Measurements from ENCODE around the gene TMEM106C. TPM values are rescaled to one million over a fixed set of nuclear protein-coding genes. Genes with fewer than 3 reads are reported as not detected.

Gene TMEM106C
- total and polyA plus RNA-seq, 4 donors, result 16.2 to 57.8 (median 25.2) TPM

DNA sequence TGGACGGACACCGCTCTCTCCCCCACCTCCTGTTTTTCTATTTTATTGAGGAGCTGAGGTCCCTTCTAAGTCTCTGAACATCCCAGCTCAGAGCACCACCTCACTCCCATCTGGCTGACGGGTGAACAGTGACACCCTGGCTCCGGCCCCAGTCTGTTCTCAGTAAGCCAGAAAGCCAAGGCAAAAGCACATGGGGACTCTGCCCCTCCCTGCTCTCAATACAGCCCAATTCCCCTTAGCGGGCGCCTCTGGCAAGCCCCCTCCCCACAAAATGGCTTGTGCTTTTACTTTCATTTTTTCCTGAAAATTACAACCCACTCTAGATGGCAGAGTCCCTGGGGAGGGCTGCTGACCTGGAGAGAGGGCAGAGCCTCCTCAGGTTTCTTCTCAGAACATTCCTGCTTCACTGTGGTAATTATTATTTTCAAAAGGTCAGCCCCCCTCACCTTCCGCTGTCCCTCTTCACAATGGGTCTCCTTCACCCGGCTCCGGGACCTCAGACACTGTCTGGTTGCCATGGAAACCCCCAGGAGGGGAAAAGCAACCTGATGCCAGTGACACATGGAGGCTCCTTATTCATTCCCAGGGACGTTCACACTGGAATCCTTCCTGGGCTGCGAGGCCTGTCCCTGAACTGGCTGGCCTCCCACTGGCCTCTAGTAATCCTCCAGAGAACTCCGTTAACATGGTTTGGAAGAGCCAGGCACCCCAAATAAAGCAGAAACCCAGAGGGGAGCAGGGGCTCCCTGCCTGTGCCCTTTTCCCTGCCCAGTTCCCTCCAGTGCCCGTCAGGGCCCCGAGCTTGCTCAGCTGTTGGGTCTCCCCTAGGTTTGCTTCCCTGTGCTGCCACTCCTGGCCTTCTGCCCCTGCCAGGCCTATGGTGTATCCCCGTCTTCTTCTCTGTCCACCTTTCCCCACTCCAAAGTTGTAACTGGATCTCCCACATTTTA lies 25.0 kb downstream of the TMEM106C start:
- no peaks in the 10 kb centered on the region for H3K9me3 ChIP-seq (ENCODE audit: control insufficient read depth in 4 of 4, low read length in 3 of 4)
- no peak overlapping the region for H3K9ac ChIP-seq (ENCODE audit: low read depth in 1 of 2, low read length in 2 of 2)
- DNase-seq (ENCODE audit: low spot score), result no peak
- TF ChIP-seq TAF1 (conservative IDR thresholded peaks at IDR 0.05), result no peak
- TF ChIP-seq, protein P1, sequence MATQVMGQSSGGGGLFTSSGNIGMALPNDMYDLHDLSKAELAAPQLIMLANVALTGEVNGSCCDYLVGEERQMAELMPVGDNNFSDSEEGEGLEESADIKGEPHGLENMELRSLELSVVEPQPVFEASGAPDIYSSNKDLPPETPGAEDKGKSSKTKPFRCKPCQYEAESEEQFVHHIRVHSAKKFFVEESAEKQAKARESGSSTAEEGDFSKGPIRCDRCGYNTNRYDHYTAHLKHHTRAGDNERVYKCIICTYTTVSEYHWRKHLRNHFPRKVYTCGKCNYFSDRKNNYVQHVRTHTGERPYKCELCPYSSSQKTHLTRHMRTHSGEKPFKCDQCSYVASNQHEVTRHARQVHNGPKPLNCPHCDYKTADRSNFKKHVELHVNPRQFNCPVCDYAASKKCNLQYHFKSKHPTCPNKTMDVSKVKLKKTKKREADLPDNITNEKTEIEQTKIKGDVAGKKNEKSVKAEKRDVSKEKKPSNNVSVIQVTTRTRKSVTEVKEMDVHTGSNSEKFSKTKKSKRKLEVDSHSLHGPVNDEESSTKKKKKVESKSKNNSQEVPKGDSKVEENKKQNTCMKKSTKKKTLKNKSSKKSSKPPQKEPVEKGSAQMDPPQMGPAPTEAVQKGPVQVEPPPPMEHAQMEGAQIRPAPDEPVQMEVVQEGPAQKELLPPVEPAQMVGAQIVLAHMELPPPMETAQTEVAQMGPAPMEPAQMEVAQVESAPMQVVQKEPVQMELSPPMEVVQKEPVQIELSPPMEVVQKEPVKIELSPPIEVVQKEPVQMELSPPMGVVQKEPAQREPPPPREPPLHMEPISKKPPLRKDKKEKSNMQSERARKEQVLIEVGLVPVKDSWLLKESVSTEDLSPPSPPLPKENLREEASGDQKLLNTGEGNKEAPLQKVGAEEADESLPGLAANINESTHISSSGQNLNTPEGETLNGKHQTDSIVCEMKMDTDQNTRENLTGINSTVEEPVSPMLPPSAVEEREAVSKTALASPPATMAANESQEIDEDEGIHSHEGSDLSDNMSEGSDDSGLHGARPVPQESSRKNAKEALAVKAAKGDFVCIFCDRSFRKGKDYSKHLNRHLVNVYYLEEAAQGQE (IDR thresholded peaks at IDR 0.05), result no peak
- TF ChIP-seq RAD21 (IDR thresholded peaks at IDR 0.05), result no peak
- TF ChIP-seq EGR1 (IDR thresholded peaks at IDR 0.05; ENCODE audit: low read depth in 2 of 2), result no peak
- TF ChIP-seq FOXA2 (IDR thresholded peaks at IDR 0.05), result no peak
- H3K4me3 ChIP-seq (ENCODE audit: low read depth in 1 of 3, low read length in 3 of 3), result no peak overlapping the region
- 87% methylated on average over 15 of the region's 15 CpGs for WGBS
- no peaks in the 10 kb centered on the region for H3K36me3 ChIP-seq (ENCODE audit: control insufficient read depth in 4 of 4, insufficient read depth in 3 of 4, low read depth in 1 of 4, low read length in 3 of 4)
- no peak overlapping the region for H3K27ac ChIP-seq (ENCODE audit: low read depth in 1 of 2, low read length in 2 of 2)
- H3K4me1 ChIP-seq (ENCODE audit: control insufficient read depth in 4 of 4, insufficient read depth in 4 of 4, low read length in 3 of 4), result no peaks in the 10 kb centered on the region
- H3K27me3 ChIP-seq (ENCODE audit: control insufficient read depth in 4 of 4, insufficient read depth in 4 of 4, low read length in 3 of 4), result no peaks in the 10 kb centered on the region

DNA sequence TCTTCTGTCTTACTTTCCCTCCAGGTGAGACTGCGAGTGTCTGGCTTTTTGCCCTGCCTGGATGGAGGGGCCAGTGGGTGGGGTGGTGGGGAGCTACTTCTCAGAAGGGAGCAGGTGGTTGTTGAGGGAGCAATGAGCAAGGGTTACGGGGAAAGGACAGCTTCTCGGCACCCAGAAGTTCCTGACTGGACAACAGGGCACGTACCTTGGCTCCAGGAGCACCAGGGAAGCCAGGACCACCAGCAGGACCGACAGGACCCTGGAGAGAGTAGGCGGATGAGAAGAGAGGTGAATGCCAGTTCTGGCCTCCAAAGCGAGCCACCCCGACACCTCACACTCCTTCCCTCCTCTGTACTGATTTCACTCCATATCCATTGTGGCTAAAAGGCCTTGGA lies 25.6 kb downstream of the TMEM106C start:
- Histone ChIP-seq H3K27me3 (ENCODE audit: control insufficient read depth in 4 of 4, insufficient read depth in 4 of 4, low read length in 3 of 4) (no peaks in the 10 kb centered on the region), H3K4me1 (ENCODE audit: control insufficient read depth in 4 of 4, insufficient read depth in 4 of 4, low read length in 3 of 4) (no peaks in the 10 kb centered on the region), H3K27ac (ENCODE audit: low read depth in 1 of 2, low read length in 2 of 2) (no peak overlapping the region), H3K4me3 (ENCODE audit: low read depth in 1 of 3, low read length in 3 of 3) (no peak overlapping the region), H3K36me3 (ENCODE audit: control insufficient read depth in 4 of 4, insufficient read depth in 3 of 4, low read depth in 1 of 4, low read length in 3 of 4) (no peaks in the 10 kb centered on the region), H3K9me3 (ENCODE audit: control insufficient read depth in 4 of 4, low read length in 3 of 4) (no peaks in the 10 kb centered on the region), H3K9ac (ENCODE audit: low read depth in 1 of 2, low read length in 2 of 2) (no peak overlapping the region)
- TF ChIP-seq RAD21 (IDR thresholded peaks at IDR 0.05) (no peak), HNF4A (conservative IDR thresholded peaks at IDR 0.05) (no peak), NR2F2 (IDR thresholded peaks at IDR 0.05) (no peak), JUND (IDR thresholded peaks at IDR 0.05) (no peak), YY1 (IDR thresholded peaks at IDR 0.05) (no peak), TAF1 (conservative IDR thresholded peaks at IDR 0.05) (no peak)
- TF ChIP-seq, protein P2, sequence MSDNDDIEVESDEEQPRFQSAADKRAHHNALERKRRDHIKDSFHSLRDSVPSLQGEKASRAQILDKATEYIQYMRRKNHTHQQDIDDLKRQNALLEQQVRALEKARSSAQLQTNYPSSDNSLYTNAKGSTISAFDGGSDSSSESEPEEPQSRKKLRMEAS (IDR thresholded peaks at IDR 0.05), result no peak
- no peak for DNase-seq (ENCODE audit: low spot score)
- 90% methylated on average over 8 of the region's 8 CpGs for WGBS

DNA sequence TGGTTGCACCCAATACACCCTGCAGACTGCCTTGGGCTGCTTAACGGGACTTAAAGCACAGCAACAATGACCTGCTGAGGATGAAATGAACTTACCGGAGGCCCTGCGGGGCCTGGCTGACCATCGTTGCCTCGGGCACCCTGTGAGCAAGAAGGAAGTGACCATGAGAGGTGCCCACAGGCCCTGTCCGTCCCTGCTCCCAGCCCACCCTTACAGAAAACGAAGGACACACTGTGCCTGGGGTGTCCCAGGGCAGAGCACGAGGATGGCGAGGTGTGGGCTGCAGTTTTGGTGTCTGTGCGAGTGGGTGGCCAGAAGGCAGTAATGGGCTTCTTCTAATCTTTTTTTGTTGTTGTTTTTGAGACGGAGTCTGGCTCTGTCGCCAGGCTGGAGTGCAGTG lies 26.3 kb downstream of the TMEM106C start:
- H3K9me3 ChIP-seq (ENCODE audit: control insufficient read depth in 4 of 4, low read length in 3 of 4), result no peaks in the 10 kb centered on the region
- no peaks in the 10 kb centered on the region for H3K36me3 ChIP-seq (ENCODE audit: control insufficient read depth in 4 of 4, insufficient read depth in 3 of 4, low read depth in 1 of 4, low read length in 3 of 4)
- DNase-seq (ENCODE audit: low spot score), result no peak
- H3K27ac ChIP-seq (ENCODE audit: low read depth in 1 of 2, low read length in 2 of 2), result no peak overlapping the region
- H3K4me1 ChIP-seq (ENCODE audit: control insufficient read depth in 4 of 4, insufficient read depth in 4 of 4, low read length in 3 of 4), result no peaks in the 10 kb centered on the region
- H3K27me3 ChIP-seq (ENCODE audit: control insufficient read depth in 4 of 4, insufficient read depth in 4 of 4, low read length in 3 of 4), result no peaks in the 10 kb centered on the region
- WGBS, result 86% methylated on average over 12 of the region's 12 CpGs
- no peak overlapping the region for H3K4me3 ChIP-seq (ENCODE audit: low read depth in 1 of 3, low read length in 3 of 3)
- H3K9ac ChIP-seq (ENCODE audit: low read depth in 1 of 2, low read length in 2 of 2), result no peak overlapping the region
- no peak for TF ChIP-seq RXRA (IDR thresholded peaks at IDR 0.05)
- TF ChIP-seq, protein P2 (IDR thresholded peaks at IDR 0.05), result no peak
- no peak for TF ChIP-seq GABPA (IDR thresholded peaks at IDR 0.05 in 1 of 2, conservative IDR thresholded peaks at IDR 0.05 in 1 of 2)
- TF ChIP-seq RAD21 (IDR thresholded peaks at IDR 0.05), result no peak
- TF ChIP-seq, protein P3, sequence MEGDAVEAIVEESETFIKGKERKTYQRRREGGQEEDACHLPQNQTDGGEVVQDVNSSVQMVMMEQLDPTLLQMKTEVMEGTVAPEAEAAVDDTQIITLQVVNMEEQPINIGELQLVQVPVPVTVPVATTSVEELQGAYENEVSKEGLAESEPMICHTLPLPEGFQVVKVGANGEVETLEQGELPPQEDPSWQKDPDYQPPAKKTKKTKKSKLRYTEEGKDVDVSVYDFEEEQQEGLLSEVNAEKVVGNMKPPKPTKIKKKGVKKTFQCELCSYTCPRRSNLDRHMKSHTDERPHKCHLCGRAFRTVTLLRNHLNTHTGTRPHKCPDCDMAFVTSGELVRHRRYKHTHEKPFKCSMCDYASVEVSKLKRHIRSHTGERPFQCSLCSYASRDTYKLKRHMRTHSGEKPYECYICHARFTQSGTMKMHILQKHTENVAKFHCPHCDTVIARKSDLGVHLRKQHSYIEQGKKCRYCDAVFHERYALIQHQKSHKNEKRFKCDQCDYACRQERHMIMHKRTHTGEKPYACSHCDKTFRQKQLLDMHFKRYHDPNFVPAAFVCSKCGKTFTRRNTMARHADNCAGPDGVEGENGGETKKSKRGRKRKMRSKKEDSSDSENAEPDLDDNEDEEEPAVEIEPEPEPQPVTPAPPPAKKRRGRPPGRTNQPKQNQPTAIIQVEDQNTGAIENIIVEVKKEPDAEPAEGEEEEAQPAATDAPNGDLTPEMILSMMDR (IDR thresholded peaks at IDR 0.05; ENCODE audit: low read depth, low read length, missing input control), result no peak
- TF ChIP-seq EGR1 (IDR thresholded peaks at IDR 0.05; ENCODE audit: low read depth in 2 of 2), result no peak
- no peak for TF ChIP-seq TAF1 (conservative IDR thresholded peaks at IDR 0.05)
- TF ChIP-seq JUND (IDR thresholded peaks at IDR 0.05), result no peak
- no peak for TF ChIP-seq HNF4G (IDR thresholded peaks at IDR 0.05)
- TF ChIP-seq, protein P1 (IDR thresholded peaks at IDR 0.05), result no peak

Data from liver (tissue), 9 donors.